HCT116 (cell line): ENCODE data around the gene RTN4RL2. TPM values are rescaled to one million over a fixed set of nuclear protein-coding genes. Genes with fewer than 3 reads are reported as not detected.

Source experiments
- ATAC-seq: fragments of 200-7000 bp; cut with Tn5 transposase; 2 replicates; pipeline ENCODE4 v1.9.1; 2020; ENCODE audit warnings: mild to moderate bottlenecking, moderate library complexity
- BruUV-seq: library from RNA; stranded (reverse); fragments of 400-500 nt; replicated peaks from 2 replicates; lab custom pipeline; 2021; lab: Mats Ljungman, UMichigan
- CTCF ChIA-PET: fragments of 300-600 bp; sonication (Branson Sonifier 250); formaldehyde crosslinking; loops from one replicate; lab custom pipeline; 2021; ENCODE audit warnings: antibody characterized with exemption; lab: Charles Lee
- POLR2A ChIA-PET: fragments of 300-600, 350-600 bp; sonication (Branson Sonifier 250); formaldehyde crosslinking; loops from one replicate; lab custom pipeline; 2021; ENCODE audit warnings: antibody characterized with exemption; lab: Charles Lee
- RAD21 ChIA-PET, 2 experiments: fragments of 300-600 bp; sonication (Branson Sonifier 250); formaldehyde crosslinking; loops; one replicate each; lab custom pipeline; 2023; ENCODE audit warnings: low total read pairs in 2 of 2; ENCODE audit not compliant: uncharacterized antibody in 2 of 2, unreplicated experiment in 2 of 2, low non-redundant PET in 1 of 2; lab: Charles Lee
- DNase-seq: peaks from one replicate; pipeline ENCODE4 v3.0.0-alpha.2; 2010; ENCODE audit warnings: low read depth, low spot score
- H2AFZ ChIP-seq: fragments of 200-600 bp; shearing (Covaris generic), sonication (generic); 2 replicates; pipeline ENCODE4 v1.6.1; 2017; ENCODE audit warnings: low read depth, mixed run types, mixed read lengths, antibody characterized with exemption, low read length; ENCODE audit not compliant: poor library complexity, severe bottlenecking
- H3K27ac ChIP-seq: 2 replicates; pipeline ENCODE4 v1.5.1; 2012; ENCODE audit warnings: low read depth, low read length
- H3K27me3 ChIP-seq: fragments of 200-600 bp; sonication (generic); 2 replicates; pipeline ENCODE4 v1.6.1; 2016; ENCODE audit warnings: mixed run types, low read length, mixed read lengths; ENCODE audit not compliant: insufficient read depth
- H3K36me3 ChIP-seq, 2 experiments: fragments of 200-500 bp in 1 of 2; fragments of 200-600 bp in 1 of 2; sonication (Bioruptor generic) in 1 of 2; sonication (generic) in 1 of 2; 2 replicates each; pipeline versions ENCODE4 v1.5.1 to v1.6.1; 2014 to 2016; ENCODE audit warnings: low read length in 2 of 2, inconsistent platforms in 1 of 2, mixed read lengths in 1 of 2, mixed run types in 1 of 2; ENCODE audit not compliant: insufficient read depth in 2 of 2, control insufficient read depth in 1 of 2
- H3K4me1 ChIP-seq, 2 experiments: fragments of 200-600 bp in 1 of 2; sonication (generic) in 1 of 2; 2 replicates each; pipeline versions ENCODE4 v1.5.1 to v1.6.1; 2012 to 2017; ENCODE audit warnings: low read length in 2 of 2, inconsistent platforms in 1 of 2, mild to moderate bottlenecking in 1 of 2, mixed read lengths in 1 of 2, mixed run types in 1 of 2, moderate library complexity in 1 of 2; ENCODE audit not compliant: insufficient read depth in 2 of 2, control insufficient read depth in 1 of 2
- H3K4me2 ChIP-seq: fragments of 200-600 bp; sonication (generic); 2 replicates; pipeline ENCODE4 v1.6.1; 2017; ENCODE audit warnings: mixed run types, low read length, mixed read lengths
- H3K4me3 ChIP-seq, 2 experiments: fragments of 200-600 bp in 1 of 2; sonication (generic) in 1 of 2; replicated peaks in 1 of 2; 2 replicates each; pipeline ENCODE4 v1.5.1; 2011 to 2016; ENCODE audit warnings: low read length in 2 of 2, control low read depth in 1 of 2, low read depth in 1 of 2, mild to moderate bottlenecking in 1 of 2, mixed read lengths in 1 of 2, mixed run types in 1 of 2
- H3K79me2 ChIP-seq: fragments of 200-600 bp; sonication (generic); 2 replicates; pipeline ENCODE4 v1.6.1; 2017; ENCODE audit warnings: mild to moderate bottlenecking, mixed run types, low read length, moderate library complexity, mixed read lengths; ENCODE audit not compliant: insufficient read depth
- H3K9ac ChIP-seq: fragments of 200-600 bp; sonication (generic); 2 replicates; pipeline ENCODE4 v1.6.1; 2016; ENCODE audit warnings: low read length, mixed read lengths
- H3K9me2 ChIP-seq: fragments of 200-600 bp; sonication (generic), shearing (Covaris generic); 2 replicates; pipeline ENCODE4 v1.6.1; 2017; ENCODE audit warnings: mixed run types, mild to moderate bottlenecking, moderate library complexity; ENCODE audit not compliant: insufficient read depth
- H3K9me3 ChIP-seq, 2 experiments: fragments of 200-500 bp in 1 of 2; fragments of 200-600 bp in 1 of 2; sonication (Bioruptor generic) in 1 of 2; sonication (generic) in 1 of 2; 2 replicates each; pipeline ENCODE4 v1.6.1; 2014 to 2017; ENCODE audit warnings: low read length in 2 of 2, mixed read lengths in 2 of 2, inconsistent platforms in 1 of 2, low read depth in 1 of 2, mild to moderate bottlenecking in 1 of 2, mixed run types in 1 of 2, moderate library complexity in 1 of 2; ENCODE audit not compliant: control insufficient read depth in 1 of 2, insufficient read depth in 1 of 2
- H4K20me1 ChIP-seq: fragments of 200-600 bp; sonication (generic), shearing (Covaris generic); 2 replicates; pipeline ENCODE4 v1.6.1; 2017; ENCODE audit warnings: mixed run types, mild to moderate bottlenecking, moderate library complexity; ENCODE audit not compliant: insufficient read depth
- CBX3 ChIP-seq: IDR thresholded peaks from 2 replicates; pipeline ENCODE4 v1.6.1; 2012; ENCODE audit warnings: low read depth
- CEBPB ChIP-seq: IDR thresholded peaks from 2 replicates; pipeline ENCODE4 v1.6.1; 2012; ENCODE audit warnings: low read depth
- EGR1 ChIP-seq: IDR thresholded peaks from 2 replicates; pipeline ENCODE4 v1.6.1; 2012; ENCODE audit warnings: low read depth
- EZH2 ChIP-seq: fragments of 200-600 bp; sonication (generic); IDR thresholded peaks from 2 replicates; pipeline ENCODE4 v1.6.1; 2017; ENCODE audit warnings: antibody characterized with exemption, mixed run types
- EZH2phosphoT487 ChIP-seq: fragments of 200-600 bp; IDR thresholded peaks from 2 replicates; pipeline ENCODE4 v1.6.1; 2018; ENCODE audit warnings: antibody characterized with exemption, borderline replicate concordance
- MAX ChIP-seq: IDR thresholded peaks from 2 replicates; pipeline ENCODE4 v1.6.1; 2012
- POLR2A ChIP-seq: IDR thresholded peaks from 2 replicates; pipeline ENCODE4 v1.7.0; 2011; ENCODE audit warnings: borderline replicate concordance; ENCODE audit not compliant: insufficient read depth, insufficient read length; ENCODE audit errors: extremely low read depth
- SIN3A ChIP-seq: IDR thresholded peaks from 2 replicates; pipeline ENCODE4 v1.6.1; 2012; ENCODE audit warnings: low read depth
- SP1 ChIP-seq: IDR thresholded peaks from 2 replicates; pipeline ENCODE4 v1.6.1; 2012; ENCODE audit warnings: low read depth
- SRF ChIP-seq: IDR thresholded peaks from 2 replicates; pipeline ENCODE4 v1.6.1; 2012; ENCODE audit warnings: low read depth
- TCF7L2 ChIP-seq: IDR thresholded peaks from 2 replicates; pipeline ENCODE4 v1.7.0; 2011; ENCODE audit warnings: borderline replicate concordance, inconsistent platforms; ENCODE audit not compliant: insufficient read depth, insufficient read length; ENCODE audit errors: extremely low read depth
- YY1 ChIP-seq: IDR thresholded peaks from 2 replicates; pipeline ENCODE4 v1.6.1; 2011; ENCODE audit warnings: low read length, low read depth, moderate library complexity, mild to moderate bottlenecking; ENCODE audit not compliant: insufficient replicate concordance; ENCODE audit errors: extremely low read depth
- ZBTB33 ChIP-seq: IDR thresholded peaks from 2 replicates; pipeline ENCODE4 v1.6.1; 2011; ENCODE audit warnings: mild to moderate bottlenecking, low read length, moderate library complexity; ENCODE audit not compliant: insufficient replicate concordance; ENCODE audit errors: extremely low read depth
- ZFX ChIP-seq: fragments of 450-650 bp; IDR thresholded peaks from 2 replicates; pipeline ENCODE4 v1.6.1; 2017
- intact Hi-C: fragments of 100-400 bp; cut with micrococcal nuclease; formaldehyde crosslinking; loops from 2 replicates; pipeline ENCODE4 v1.10.0; 2022
- total RNA-seq: library from RNA; stranded (reverse); gene quantifications from one replicate; pipeline ENCODE4 v1.2.1, GENCODE V29; 2021; ENCODE audit not compliant: unreplicated experiment
- TF ChIP-seq, protein P1 (sequence below): IDR thresholded peaks from 2 replicates; pipeline ENCODE4 v1.6.1; 2012; ENCODE audit warnings: low read depth

RTN4RL2 gene
- total RNA-seq, 1 experiment from 2014 or later: 24.0 TPM

GRCh38 chr11:57516061-57516443 lies 55.7 kb downstream of the RTN4RL2 start:
- Histone ChIP-seq H3K4me3 (peak overlapping the region; percentile 70 to 73), H3K9me2 (no peaks in the 10 kb centered on the region), H3K27ac (no peak overlapping the region), H2AFZ (peak overlapping the region; percentile 95), H3K4me1 (peaks cover 3 to 15% of the 10 kb centered on the region in 2 experiments; a peak in 3 of 4 replicates), H3K9ac (peak overlapping the region; percentile 57), H3K27me3 (no peaks in the 10 kb centered on the region), H3K4me2 (peak overlapping the region; percentile 96), H3K36me3 (no peaks in the 10 kb centered on the region), H4K20me1 (no peaks in the 10 kb centered on the region), H3K9me3 (no peaks in the 10 kb centered on the region), H3K79me2 (no peaks in the 10 kb centered on the region)
- RAD21 ChIA-PET: no interaction called here
- BruUV-seq: no TSS peak
- ATAC-seq (no peak), DNase-seq (no peak)
- TF ChIP-seq EGR1 (0 out of 2 replicates have a peak, but pooled peaks have one; percentile 10), SRF (no peak)
- POLR2A ChIA-PET: interaction anchor here (1.2 to 2.4 kb wide), 3 partner anchors 22 to 170 kb away, joined by 3 to 7 read pairs (median 6); no protein-coding TSS in a partner anchor
- intact Hi-C loops: no loop called here
- CTCF ChIA-PET: interaction anchor here (1.1 to 2.7 kb wide), 5 partner anchors 11 to 58 kb away, joined by 3 to 15 read pairs (median 4); partner anchors contain the start of gene RTN4RL2

DNA sequence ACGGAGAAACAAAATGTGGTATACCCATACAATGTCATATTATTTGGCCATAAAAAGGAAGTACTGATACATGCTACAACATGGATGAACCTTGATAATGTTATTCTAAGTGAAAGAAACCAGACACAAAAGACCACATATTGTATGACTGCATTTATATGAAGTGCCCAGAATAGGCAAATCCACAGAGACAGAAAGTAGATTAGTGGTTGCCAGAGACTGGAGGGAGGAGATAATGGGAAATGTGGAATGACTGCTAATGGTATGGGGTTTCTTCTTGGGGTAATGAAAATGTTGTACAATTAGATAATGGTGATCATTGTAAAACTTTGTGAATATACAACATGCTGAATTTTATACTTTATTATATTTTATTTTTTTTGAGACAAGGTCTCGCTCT lies 60.8 kb downstream of the RTN4RL2 start:
- H3K4me1 ChIP-seq: peaks cover 0 to 2% of the 10 kb centered on the region in 2 experiments; a peak in 2 of 4 replicates
- no peak overlapping the region for H3K9ac ChIP-seq
- H3K9me2 ChIP-seq: no peaks in the 10 kb centered on the region
- no TSS peak for BruUV-seq
- H3K36me3 ChIP-seq: no peaks in the 10 kb centered on the region
- DNase-seq: no peak
- H3K4me2 ChIP-seq: no peak overlapping the region
- H3K79me2 ChIP-seq: no peaks in the 10 kb centered on the region
- H4K20me1 ChIP-seq: no peaks in the 10 kb centered on the region
- ChIA-PET RAD21 (no interaction called here), CTCF (interaction anchor here (1.1 to 1.7 kb wide), 2 partner anchors 28 to 175 kb away, joined by 3 to 6 read pairs; no protein-coding TSS in a partner anchor), POLR2A (no interaction called here)
- H3K27me3 ChIP-seq: no peaks in the 10 kb centered on the region
- no peak for ATAC-seq
- no peak overlapping the region for H3K27ac ChIP-seq
- H2AFZ ChIP-seq: no peak overlapping the region
- no peaks in the 10 kb centered on the region for H3K9me3 ChIP-seq
- intact Hi-C loops: no loop called here
- H3K4me3 ChIP-seq: no peak overlapping the region
- no peak for TF ChIP-seq EGR1
- TF ChIP-seq POLR2A: no peak
- no peak for TF ChIP-seq SRF
- no peak for TF ChIP-seq YY1
- TF ChIP-seq ZBTB33: no peak
- TF ChIP-seq TCF7L2: no peak
- no peak for TF ChIP-seq MAX
- TF ChIP-seq, protein P1, sequence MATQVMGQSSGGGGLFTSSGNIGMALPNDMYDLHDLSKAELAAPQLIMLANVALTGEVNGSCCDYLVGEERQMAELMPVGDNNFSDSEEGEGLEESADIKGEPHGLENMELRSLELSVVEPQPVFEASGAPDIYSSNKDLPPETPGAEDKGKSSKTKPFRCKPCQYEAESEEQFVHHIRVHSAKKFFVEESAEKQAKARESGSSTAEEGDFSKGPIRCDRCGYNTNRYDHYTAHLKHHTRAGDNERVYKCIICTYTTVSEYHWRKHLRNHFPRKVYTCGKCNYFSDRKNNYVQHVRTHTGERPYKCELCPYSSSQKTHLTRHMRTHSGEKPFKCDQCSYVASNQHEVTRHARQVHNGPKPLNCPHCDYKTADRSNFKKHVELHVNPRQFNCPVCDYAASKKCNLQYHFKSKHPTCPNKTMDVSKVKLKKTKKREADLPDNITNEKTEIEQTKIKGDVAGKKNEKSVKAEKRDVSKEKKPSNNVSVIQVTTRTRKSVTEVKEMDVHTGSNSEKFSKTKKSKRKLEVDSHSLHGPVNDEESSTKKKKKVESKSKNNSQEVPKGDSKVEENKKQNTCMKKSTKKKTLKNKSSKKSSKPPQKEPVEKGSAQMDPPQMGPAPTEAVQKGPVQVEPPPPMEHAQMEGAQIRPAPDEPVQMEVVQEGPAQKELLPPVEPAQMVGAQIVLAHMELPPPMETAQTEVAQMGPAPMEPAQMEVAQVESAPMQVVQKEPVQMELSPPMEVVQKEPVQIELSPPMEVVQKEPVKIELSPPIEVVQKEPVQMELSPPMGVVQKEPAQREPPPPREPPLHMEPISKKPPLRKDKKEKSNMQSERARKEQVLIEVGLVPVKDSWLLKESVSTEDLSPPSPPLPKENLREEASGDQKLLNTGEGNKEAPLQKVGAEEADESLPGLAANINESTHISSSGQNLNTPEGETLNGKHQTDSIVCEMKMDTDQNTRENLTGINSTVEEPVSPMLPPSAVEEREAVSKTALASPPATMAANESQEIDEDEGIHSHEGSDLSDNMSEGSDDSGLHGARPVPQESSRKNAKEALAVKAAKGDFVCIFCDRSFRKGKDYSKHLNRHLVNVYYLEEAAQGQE: no peak
- no peak for TF ChIP-seq EZH2phosphoT487
- no peak for TF ChIP-seq CBX3
- TF ChIP-seq ZFX: no peak
- TF ChIP-seq EZH2: no peak
- no peak for TF ChIP-seq SIN3A
- no peak for TF ChIP-seq CEBPB
- TF ChIP-seq SP1: no peak
